Brain microvascular endothelial cell (primary cell): ENCODE results near the gene PRKD3.

Source experiments
- DNase-seq: peaks from one replicate; pipeline ENCODE4 v3.0.0-alpha.2; 2020
- H3K27ac ChIP-seq: fragments of 250-450 bp; sonication (Bioruptor Pico); 2 replicates; pipeline ENCODE4 v1.5.1; 2020; ENCODE audit warnings: mild to moderate bottlenecking, moderate library complexity
- H3K27me3 ChIP-seq: fragments of 250-450 bp; sonication (Bioruptor Pico); replicated peaks from 2 replicates; pipeline ENCODE4 v1.5.1; 2020; ENCODE audit warnings: mild to moderate bottlenecking
- H3K36me3 ChIP-seq: fragments of 250-450 bp; sonication (Bioruptor Pico); replicated peaks from 2 replicates; pipeline ENCODE4 v1.5.1; 2020; ENCODE audit warnings: mild to moderate bottlenecking
- H3K4me3 ChIP-seq: 2 replicates; pipeline ENCODE4 v1.5.1; 2011; ENCODE audit warnings: low read depth, mild to moderate bottlenecking, control low read depth, low read length, moderate library complexity
- in situ Hi-C: cut with HindIII; loops from 2 replicates; pipeline ENCODE4 v1.10.0; 2017; ENCODE audit warnings: low sequenced_read_pairs, low pct_ligation_motif_present
- TF ChIP-seq, protein P1 (sequence below): IDR thresholded peaks from 2 replicates; pipeline ENCODE4 v1.5.1; 2011; ENCODE audit warnings: low read depth, mild to moderate bottlenecking, moderate library complexity, low read length, control low read depth, inconsistent platforms; ENCODE audit errors: missing control alignments

Gene PRKD3

GRCh38 chr2:37276291-37276690 lies 48.3 kb downstream of the PRKD3 start:
- DNase-seq: no peak
- in situ Hi-C loops: no loop called here
- TF ChIP-seq, protein P1, sequence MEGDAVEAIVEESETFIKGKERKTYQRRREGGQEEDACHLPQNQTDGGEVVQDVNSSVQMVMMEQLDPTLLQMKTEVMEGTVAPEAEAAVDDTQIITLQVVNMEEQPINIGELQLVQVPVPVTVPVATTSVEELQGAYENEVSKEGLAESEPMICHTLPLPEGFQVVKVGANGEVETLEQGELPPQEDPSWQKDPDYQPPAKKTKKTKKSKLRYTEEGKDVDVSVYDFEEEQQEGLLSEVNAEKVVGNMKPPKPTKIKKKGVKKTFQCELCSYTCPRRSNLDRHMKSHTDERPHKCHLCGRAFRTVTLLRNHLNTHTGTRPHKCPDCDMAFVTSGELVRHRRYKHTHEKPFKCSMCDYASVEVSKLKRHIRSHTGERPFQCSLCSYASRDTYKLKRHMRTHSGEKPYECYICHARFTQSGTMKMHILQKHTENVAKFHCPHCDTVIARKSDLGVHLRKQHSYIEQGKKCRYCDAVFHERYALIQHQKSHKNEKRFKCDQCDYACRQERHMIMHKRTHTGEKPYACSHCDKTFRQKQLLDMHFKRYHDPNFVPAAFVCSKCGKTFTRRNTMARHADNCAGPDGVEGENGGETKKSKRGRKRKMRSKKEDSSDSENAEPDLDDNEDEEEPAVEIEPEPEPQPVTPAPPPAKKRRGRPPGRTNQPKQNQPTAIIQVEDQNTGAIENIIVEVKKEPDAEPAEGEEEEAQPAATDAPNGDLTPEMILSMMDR: no peak
- Histone ChIP-seq H3K4me3 (no peak overlapping the region), H3K36me3 (peaks cover 19% of the 10 kb centered on the region), H3K27ac (no peak overlapping the region), H3K27me3 (no peaks in the 10 kb centered on the region)
